NCI-H1436 (cell line): ENCODE results near the gene CACNA1H.

Source experiments
- DNase-seq: peaks from one replicate; lab custom pipeline; 2025; lab: John Stamatoyannopoulos, UW

The CACNA1H gene

DNA sequence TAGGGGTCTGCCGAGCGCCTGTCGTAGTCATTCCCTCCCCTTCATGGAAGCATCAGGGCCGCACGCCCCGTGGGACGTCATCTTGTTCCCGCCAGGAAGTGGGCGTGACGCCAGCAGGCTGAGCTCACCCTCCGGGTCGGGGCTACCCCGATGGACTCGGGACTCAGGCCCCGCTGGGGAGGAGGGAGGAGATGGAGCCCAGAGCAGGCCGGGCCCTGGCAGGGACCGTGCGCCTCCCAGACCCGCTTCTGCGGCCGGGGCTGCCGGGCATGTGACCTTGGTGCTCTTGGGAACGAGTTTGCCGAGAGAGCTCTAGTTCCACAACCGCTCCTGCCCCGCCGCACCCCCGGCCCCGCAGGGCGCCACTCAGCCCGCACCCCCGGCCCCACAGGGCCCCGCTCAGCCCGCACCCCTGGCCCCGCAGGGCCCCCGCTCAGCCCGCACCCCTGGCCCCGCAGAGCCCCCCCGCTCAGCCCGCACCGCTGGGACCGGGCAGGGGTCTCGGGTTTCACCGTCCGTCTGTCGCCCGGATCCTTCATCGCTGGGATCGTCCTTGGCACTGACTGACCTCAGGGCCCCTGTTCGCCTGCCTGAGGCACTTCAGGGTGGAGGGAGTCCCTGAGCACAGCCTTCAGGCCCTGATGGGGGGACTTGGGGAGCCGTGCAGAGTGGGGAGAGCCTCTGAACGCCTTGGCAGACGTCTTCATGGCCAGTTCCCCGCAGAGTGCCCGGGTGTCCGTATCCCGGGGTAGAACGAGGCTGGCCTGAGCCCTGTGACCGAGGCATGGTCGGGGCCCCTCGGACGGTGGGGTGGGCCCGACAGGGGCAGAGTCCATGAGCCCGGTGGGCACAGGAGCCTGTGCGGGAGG is 5.8 kb downstream of the CACNA1H start:
- DNase-seq, result no peak

DNA sequence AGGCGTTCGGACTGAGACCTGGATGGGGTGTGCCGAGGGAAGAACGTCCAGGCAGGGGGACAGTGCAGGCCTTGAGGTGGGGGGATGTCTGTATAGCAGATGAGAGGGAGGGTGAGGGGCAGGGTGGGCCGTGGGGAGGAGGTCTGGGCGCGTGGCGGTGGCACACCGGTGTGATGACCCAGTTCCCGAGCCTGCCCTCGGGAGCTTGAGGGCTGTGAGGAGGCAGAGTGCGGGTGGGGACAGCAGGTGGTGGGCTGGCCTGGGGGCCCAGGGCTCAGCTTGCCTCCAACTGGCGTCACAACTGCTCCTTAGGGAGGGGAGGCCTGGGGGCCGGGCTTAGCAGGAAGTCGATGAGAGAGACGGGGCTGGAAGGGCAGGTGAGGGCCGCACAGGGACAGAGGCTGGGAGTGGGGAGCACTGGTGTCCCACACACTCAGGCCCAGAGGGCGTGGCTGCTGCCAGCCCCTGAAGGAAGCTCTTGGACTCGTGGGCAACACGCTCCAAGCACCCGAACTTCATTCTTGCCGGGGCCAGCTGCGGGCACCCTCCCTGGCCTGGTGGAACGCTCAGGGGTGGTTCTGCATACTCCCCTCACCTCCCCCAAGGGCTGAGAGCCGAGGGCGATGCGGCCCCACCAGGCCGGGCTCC is 6.5 kb downstream of the CACNA1H start:
- DNase-seq, result peak; percentile 36

DNA sequence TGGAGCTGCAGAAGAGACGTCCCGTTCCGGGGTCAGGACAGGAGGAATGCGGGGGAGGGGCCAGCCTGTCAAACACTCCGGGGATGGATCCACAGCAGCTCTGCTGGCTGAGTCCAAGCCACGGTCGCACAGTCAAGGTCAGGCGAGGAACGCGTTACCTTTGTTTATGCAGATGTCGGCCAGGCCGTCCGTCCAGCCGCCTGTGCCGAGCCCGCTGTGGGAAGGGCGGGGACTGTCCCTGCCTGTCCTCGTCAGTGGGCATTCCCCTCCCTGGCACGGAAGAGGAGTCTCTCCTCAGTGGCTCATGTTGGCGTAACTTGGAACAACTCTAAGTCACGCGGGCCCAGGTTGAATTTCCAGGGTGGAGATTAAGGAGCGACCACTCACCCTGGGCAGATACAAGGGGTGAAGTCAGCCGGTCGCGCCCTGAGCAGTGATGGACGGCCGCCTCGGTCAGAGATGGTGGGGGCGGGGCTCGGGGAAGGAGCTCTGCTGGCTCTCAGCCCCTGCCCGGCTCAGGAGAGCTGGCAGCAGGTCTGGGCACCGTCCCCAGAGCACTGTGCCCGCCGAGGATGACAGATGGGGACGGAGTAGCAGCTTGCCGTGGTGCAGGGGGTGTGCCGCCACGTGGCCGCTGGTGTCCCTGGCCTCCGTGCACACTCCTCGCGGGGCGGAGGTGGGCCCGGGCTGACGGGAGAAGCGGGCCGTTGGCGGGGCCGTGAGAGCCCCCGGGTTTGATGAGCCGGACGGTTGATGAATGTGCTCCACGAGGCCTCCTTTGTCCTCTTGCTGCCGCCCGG is 7.3 kb downstream of the CACNA1H start:
- no peak for DNase-seq

DNA sequence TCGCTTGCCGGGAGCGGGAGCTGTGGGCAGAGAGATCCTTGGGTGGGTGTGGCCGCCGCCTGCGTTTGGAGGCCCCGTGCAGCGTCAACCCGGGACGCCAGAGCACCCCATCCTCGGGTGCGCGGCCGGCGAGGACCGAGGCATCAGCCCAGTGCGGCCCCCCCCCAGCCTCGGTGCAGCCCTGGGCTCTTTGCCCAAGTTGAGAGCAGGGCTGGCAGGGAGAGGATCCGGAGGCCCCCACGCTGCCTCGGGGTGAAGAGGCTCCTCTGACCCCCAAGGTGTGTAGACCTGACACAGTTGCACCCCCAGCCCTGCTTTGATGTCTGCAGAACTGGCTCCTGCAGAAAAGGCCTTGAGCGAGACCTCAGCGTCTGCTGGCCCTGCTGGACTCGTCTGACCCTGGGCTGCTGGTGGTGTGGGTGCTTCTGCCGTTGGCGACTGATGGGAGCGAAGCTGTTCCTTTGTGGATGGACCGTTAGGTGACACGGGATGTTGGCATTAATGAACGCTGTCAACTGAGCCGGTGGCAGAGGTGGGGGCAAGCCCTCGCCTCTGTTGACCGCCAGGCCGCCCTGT is 8.0 kb downstream of the CACNA1H start:
- DNase-seq, result no peak

DNA sequence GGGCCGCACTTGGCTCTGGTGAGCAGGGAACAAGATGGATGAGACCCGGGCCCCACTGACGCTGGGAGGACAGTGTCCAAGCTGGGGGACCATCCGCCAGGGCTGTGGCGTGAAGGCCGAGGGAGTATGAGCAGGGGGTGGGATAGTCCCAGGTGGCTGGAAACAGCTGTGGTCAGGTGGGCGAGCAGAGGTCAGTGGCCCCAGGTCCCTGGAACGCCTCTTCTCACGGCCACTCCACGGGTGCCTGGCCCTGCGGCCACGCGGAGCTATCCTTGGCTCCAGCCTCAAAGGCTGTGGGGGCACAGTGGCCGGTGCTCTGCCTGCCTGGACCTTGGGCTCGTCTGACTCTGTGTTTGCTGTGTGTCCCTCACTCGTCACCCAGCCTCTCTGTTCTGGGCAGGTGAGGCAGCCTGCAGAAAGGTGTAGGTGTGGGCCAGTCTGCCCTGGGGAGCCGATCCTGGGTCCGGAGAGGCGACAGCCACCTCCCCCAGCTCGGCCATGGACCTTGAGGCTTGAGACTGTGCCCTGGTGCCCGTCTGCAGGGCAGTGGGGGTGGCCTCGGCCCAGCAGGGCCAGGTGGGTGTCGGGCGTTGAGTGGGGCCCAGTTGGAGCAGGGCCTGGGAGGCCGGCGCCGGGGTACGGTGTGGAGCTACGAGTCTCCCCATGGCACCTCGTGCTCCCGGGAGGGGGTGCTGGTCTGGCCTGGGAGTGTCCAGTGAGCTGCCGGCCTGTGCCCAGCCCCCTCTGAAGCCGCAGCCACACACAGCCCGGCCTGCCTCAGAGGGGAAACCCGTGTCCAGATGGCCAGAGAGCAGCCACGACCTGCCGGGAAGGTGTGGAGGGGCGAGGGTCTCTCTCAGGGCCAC is 10.0 kb downstream of the CACNA1H start:
- DNase-seq, result no peak

DNA sequence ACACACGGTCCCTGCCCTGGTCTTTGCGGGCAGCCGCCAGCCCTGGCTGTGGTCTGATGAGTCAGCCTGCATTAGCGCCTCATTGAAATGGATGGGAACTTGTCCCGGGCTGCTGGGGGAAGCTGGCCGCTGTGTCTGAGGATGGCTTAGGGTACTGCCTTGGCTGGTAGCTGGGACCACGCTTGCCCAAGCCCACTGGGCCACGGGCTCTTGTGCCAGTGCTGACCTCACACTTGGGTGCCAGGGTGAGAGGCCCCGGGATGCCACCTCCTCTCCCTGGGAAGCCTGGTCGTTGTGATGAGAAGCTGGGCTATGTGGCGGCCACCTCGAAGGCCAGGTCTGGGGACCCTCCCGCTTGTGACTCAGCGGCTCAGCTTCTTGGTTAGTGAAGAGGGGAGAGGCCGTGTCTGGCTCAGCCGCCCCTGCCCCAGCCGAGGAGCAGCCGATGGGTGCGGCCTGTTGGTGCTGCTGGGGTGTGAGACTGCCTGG is 10.7 kb downstream of the CACNA1H start:
- no peak for DNase-seq

DNA sequence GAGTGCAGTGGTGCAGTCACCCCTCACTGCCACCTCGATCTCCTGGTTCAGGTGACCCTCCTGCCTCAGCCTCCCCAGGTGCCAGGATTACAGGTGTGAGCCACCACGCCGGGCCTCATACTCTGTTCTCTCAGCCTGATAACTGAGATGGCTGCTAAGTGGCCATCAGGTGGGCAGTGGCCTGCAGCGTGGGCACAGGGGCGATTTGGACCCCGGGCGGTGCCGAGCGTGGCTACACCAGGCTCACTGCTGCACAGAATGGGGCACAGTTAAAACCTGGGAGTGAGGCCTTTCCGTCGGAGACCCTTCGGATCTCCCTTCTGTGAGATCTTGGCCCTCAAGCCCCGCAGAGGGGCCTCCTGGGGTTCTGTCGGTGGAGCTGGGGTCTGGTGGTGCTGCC is 11.5 kb downstream of the CACNA1H start:
- no peak for DNase-seq

DNA sequence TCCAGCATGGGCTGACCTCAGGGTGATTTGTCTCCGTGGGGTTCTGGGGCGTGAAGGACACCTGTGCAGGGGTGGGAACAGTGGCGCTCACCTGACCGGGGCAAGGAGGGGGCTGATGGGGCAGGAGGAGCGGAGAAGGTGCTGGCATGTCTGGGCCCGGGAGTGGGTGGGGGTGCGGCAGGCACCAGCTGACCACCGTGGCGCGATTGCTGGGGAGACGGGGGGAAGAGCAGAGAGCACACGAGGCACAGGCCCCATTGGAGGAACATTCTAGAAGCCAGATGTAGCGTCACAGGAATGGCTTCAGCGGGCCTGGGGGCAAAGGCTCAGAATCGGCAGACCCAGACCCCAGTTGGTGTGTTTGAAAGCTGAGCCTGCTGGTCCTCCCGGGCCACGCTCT is 12.1 kb downstream of the CACNA1H start:
- DNase-seq, result no peak

DNA sequence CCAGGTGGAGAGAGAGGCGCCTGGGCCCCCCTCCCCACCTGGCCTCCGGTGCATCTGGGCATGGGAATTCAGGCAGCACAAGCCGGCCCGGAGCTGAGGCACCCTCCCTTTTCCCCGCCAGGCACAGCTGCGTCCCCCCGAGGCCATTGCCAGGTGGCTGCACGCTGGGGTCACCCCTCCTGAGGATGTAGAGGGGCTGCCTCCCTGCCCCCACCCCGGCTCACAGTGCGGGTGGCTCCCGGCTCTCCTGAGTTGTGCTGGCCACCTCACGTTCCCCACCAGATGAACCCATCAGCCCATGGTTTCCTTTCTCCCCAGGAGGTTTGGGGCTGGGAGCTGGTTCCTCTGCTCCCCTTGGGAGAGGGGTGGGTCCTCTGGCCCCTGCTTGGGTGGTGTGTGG is 12.6 kb downstream of the CACNA1H start:
- no peak for DNase-seq

DNA sequence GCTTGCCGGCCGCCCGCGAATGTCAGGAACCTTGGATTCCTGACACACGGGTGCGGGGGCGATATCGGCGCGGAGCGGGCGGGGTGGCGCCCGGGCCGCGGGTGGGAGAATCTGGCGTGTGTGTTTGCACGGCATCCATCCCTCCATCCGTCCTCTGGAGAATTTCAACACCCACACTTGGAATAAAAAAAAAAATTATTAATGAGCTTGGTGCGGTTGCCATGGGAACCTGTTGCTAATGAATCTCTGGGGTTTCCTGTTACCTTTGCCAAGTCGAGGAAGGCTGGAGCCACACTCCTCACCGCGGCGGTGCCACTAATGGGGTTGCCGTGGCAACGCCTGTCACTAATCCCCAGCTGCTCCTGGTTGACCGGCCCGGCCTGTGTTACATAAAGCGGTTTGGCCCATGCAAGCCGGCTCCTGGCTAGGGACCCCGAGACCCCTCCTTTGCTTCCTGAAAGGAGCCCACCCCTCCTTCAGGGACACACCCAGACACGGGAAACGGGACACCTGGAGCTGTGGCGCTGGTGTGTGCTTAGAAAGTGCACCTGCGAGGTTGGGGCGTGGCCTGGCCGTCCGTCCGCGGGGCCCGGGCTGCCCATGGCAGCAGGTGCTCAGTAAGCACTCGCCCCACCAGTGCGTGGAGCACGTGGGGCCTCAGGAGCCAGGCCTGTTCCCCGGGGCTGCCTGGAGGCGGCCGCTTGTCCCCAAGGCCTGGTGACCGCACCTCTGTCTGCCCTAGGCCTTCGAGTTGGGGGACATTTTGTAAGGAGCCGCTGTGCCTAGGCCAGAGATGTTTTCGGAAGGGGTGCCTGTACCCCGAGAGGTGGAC is 14.6 kb downstream of the CACNA1H start:
- peak; percentile 81 for DNase-seq

DNA sequence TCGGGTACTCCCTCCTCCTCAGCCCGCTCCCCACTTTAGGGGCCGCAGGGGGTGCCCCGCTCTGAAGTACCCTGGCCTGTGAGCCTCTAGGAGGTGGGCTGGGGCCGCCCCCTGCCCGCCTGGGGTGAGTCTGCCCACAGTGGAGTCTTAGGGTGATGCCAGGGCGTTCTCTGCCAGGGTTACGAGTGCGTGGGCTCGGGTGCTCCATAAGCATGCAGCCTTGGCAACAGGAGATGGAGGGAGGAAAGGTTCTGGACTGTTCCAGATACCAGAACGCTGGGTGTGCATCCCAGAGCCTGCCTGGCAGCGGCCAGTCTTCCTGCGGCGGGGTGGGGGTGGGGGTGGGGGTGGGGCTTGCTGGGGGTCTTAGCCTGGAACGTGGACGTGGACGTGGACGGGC is 15.9 kb downstream of the CACNA1H start:
- no peak for DNase-seq

DNA sequence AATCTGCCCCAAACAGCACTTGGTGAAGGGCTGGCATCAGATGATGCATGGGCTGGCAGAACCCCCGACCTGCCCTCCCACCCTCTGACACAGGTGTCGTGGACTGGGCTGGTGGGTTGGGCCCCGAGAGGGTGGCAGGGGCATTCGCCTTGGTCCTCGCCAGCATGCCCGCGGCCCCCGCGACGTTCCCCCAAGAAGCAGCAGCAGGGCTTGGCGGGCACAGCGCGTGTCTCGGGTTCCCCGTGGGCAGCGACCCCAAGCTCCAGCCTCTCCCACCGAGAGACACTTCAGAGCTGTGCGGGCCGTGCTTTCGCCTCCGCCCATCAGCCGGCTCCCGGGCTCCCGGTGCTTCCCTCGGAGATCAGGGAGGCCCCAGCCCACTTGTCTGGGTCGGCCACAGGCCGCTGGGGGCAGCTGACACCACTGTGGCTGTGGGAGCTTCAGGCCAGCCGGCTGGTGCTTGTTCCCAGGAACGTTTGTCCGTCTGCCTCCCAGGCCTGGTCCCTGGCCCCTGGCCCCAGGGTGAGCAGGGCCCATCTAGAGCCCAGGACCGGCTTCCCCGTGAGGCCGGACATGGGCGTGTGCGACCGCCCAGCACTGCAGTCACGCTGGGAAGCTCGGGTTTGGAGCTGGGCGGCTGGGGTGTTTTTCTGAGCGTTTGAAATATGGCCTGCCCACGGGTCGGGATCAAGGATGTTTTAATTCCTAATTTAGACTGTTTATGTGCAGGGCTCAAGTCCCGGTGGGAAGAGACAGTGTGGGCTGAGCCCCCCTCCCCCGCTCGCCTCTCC is 16.6 kb downstream of the CACNA1H start:
- DNase-seq, result no peak

DNA sequence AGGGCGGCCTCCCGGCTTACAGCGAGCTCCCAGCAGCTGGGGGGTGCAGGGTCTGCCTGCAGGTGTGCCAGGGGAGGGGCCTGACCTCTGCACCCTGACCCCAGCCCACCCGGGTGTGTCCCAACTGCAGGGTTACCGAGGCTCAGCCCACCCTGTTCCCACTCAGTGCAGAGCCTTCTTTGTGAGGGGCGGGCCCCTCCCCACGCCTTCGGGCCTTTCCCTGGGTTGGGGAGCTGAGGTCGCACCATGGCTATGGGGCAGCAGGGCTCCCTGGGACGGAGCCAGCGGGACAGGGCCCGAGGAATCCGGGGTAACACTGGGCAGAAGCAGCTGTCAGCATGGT is 17.1 kb downstream of the CACNA1H start:
- DNase-seq, result no peak

DNA sequence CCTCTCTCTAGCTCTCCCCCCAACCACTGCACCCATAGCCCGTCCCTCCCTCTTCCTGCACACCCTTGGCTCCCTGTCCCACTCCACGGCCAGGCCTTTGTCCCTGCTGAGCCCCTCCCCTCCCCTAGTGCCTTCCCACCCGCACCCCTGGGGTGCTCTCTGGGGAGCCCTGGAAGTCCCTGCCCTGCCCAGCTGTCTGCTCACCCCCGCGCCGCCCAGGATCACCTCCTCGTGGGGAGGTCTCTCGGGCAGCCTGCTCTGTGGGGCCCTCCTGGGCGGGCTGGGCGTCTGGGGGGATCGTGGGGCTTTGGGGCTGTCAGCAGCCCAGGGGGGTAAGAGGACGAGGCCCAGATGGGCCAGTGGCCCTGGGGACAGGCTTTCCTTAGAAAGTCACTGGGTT is 18.1 kb downstream of the CACNA1H start:
- no peak for DNase-seq

DNA sequence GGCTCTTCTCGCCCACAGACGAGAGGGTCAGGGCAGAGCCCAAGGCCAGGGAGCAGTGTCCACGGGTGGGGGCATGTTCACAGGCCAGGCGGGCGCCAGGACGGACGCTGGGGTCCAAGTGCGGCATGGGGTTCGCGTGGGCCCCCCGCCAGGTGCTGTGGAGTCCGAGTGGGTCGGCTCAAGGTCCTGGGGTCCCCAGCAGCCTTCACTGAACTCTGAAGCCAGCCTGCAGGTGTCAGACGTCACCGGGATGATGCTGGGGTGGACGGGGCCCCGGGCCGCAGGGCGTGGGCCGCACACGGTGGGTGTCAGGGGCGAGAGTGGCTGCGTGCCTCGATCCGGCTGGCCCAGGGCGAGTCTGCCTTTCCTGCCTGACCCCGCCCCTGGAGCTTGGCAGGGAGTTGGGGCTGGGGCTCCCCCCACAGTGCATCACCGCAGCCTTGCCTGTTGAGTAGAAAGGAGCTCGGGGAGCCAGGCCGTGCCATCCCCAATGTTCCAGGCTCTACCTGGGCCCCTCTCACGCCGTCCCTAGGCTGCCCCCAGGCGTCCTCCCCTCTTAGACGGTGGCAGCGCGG is 19.0 kb downstream of the CACNA1H start:
- DNase-seq, result no peak

DNA sequence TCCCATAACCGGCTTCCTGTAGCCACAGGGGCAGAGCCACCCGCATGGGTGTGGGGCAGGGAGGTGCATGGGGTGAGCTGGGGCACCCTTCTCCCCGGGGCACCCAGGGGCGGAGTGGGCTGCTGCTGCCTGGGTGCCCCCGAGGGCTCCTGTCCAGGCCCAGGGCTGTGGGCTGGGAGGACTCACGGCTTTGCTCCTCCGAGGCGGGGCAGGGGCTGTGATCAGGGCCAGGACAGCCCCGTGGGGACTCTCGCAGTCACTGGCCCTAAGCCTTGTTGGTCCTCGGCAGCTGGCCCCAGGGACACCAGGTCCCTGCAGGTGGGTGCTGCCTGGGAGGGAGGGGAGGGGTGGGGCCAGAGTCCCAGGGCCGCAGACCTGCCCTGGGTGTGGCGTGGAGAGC is 19.7 kb downstream of the CACNA1H start:
- DNase-seq, result no peak

DNA sequence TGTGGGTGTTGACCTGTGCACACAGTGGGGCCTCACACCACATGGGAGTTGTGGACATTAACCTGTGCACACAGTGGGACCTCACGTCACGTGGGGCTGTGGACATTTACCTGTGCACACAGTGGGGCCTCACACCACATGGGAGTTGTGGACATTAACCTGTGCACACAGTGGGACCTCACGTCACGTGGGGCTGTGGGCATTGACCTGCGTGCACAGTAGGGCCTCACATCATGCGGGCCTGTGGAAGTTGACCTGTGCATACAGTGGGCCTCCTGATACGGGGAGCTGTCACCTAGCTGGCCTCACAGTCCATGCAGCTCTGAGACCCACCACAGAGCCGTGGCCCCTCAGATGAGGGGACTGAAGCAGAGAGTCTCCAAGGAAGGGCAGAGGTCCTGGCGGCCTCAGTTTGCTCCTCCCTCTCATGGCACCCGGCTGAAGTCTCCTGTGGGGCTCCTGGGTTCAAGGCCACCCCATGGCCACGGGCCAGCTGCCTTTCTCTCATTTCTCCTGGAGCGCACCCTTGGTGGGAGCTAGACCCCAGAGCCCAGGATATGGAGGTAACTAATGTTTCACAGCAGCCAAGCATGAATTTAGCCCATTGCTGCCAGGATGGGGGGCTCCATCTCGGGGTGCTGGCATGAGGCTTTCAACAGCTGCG is 21.0 kb downstream of the CACNA1H start:
- no peak for DNase-seq

DNA sequence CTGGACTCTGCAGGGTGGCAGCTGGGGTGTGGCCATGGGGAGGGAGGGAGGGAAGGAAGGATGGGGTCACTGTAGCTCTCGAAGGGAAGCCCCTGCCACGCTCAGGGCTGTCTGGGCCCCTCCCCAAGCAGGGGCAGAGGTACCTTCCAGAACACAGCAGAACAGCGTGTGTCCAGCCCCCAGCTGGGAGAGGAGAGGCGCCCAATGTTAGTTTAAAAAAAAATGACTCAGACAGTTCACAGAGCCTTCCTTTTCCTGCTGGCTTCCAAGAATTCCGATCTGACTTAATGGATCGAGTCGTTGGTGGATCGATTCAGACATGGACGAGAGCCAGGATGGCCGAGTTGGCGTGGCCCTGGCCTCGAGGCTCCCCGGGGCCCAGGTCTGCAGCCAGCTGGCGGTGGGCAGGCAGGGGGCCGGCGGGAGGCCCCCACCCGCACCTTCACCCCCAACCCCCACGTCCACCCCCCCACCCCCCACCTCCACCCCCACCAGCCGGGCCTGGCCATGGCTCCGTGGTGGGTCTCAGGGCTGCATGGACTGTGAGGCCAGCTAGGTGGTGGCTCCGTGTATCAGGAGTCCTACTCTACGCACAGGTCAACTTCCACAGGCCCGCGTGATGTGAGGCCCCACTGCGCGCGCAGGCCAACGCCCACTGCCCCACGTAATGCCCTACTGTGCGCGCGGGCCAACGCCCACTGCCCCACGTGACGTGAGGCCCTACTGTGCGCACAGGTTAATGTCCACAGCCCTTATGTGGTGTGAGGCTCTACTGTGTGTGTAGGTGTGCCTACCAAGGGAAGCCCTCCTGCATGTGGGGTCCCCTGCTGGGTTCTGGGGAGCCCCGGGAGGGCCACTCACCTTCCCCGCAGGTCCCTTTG is 21.8 kb downstream of the CACNA1H start:
- no peak for DNase-seq
